ENCODE data around the gene TRIM58. TPM values are rescaled to one million over a fixed set of nuclear protein-coding genes. Genes with fewer than 3 reads are reported as not detected.

Gene TRIM58
- total and polyA plus RNA-seq, 9 donors = 0.13 to 3.2 (median 0.35) TPM

DNA sequence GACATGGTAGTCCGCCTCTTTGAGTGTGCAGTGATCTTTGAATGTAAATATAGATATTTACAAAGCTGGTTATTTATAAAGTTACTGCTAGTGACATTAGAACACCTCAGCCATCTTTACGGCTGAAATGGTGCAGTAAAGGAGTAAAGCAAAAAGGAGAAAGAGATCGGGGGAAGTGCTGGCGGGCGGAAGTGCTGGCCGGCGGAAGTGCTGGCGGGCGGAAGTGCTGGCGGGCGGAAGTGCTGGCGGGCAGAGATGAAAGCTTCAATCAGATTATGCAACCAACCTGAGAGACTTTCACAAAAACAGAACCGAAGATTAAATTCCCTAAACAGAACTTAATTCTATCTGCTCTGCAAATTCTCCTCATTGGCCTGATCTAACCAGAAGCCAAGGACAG lies 31.6 kb upstream of the TRIM58 start:
- TF ChIP-seq, protein P1, sequence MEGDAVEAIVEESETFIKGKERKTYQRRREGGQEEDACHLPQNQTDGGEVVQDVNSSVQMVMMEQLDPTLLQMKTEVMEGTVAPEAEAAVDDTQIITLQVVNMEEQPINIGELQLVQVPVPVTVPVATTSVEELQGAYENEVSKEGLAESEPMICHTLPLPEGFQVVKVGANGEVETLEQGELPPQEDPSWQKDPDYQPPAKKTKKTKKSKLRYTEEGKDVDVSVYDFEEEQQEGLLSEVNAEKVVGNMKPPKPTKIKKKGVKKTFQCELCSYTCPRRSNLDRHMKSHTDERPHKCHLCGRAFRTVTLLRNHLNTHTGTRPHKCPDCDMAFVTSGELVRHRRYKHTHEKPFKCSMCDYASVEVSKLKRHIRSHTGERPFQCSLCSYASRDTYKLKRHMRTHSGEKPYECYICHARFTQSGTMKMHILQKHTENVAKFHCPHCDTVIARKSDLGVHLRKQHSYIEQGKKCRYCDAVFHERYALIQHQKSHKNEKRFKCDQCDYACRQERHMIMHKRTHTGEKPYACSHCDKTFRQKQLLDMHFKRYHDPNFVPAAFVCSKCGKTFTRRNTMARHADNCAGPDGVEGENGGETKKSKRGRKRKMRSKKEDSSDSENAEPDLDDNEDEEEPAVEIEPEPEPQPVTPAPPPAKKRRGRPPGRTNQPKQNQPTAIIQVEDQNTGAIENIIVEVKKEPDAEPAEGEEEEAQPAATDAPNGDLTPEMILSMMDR (IDR thresholded peaks at IDR 0.05) = no peak
- no peak for TF ChIP-seq POLR2A (IDR thresholded peaks at IDR 0.05)
- no peak for TF ChIP-seq EP300 (IDR thresholded peaks at IDR 0.05)
- Histone ChIP-seq H3K4me3 (no peak overlapping the region), H3K9me3 (no peaks in the 10 kb centered on the region), H3K36me3 (no peaks in the 10 kb centered on the region), H3K4me1 (ENCODE audit: insufficient read depth) (no peaks in the 10 kb centered on the region), H3K27me3 (no peaks in the 10 kb centered on the region), H3K27ac (no peak overlapping the region)
- WGBS, 3 donors = 84 to 86% (median 85%) methylated on average over 13 of the region's 13 CpGs
- no peak for DNase-seq
- intact Hi-C loops (cut with DNase I) = no loop called here

DNA sequence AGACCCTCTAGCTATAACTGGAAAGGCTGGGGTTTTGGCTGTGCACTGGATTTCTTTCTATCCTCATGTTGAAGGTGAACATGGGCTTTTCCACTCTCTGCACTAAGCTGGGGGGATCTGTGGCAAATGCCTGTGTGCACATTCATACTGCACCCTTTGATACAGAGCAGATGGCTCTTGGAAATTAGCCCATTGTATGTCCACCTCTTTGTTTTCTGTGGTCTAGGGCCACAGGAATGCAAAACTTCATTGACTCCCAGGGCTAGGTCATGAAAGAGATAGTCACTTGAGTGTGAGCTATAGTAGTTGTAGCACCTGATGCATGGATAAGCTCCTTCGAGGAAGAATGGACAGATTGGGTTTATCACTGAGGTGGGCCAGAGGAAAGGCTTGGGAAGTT lies 27.3 kb upstream of the TRIM58 start:
- no peak overlapping the region for H3K4me3 ChIP-seq
- H3K27ac ChIP-seq = no peak overlapping the region
- DNase-seq = no peak
- H3K9me3 ChIP-seq = no peaks in the 10 kb centered on the region
- intact Hi-C loops (cut with DNase I) = no loop called here
- WGBS, 3 donors = 0 to 37% (median 0%) methylated on average over 1 of the region's 1 CpG
- no peaks in the 10 kb centered on the region for H3K4me1 ChIP-seq (ENCODE audit: insufficient read depth)
- no peak for TF ChIP-seq EP300 (IDR thresholded peaks at IDR 0.05)
- TF ChIP-seq, protein P1 (IDR thresholded peaks at IDR 0.05) = no peak
- TF ChIP-seq POLR2A (IDR thresholded peaks at IDR 0.05) = no peak
- H3K36me3 ChIP-seq = no peaks in the 10 kb centered on the region
- no peaks in the 10 kb centered on the region for H3K27me3 ChIP-seq

DNA sequence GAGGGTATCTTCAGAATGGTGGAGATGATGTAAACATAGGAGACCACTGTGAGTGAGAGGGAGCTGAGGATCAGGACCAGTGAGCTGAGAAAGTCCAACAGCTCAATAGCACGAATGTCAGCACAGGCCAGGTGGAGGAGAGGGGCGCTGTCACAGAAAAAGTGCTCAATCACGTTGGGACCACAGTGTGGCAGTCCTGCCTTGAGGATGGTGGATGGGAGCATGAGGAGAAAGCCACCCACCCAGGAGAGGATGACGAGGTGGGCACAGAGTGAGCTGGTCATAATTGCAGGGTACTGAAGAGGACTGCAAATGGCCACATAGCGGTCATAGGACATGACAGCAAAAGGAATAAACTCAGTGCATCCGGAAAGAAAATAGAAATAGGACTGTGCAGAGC lies 23.4 kb upstream of the TRIM58 start:
- no peaks in the 10 kb centered on the region for H3K27me3 ChIP-seq
- no peaks in the 10 kb centered on the region for H3K4me1 ChIP-seq (ENCODE audit: insufficient read depth)
- H3K4me3 ChIP-seq = no peak overlapping the region
- no peaks in the 10 kb centered on the region for H3K36me3 ChIP-seq
- H3K27ac ChIP-seq = no peak overlapping the region
- no peaks in the 10 kb centered on the region for H3K9me3 ChIP-seq
- intact Hi-C loops (cut with DNase I) = no loop called here
- TF ChIP-seq, protein P1 (IDR thresholded peaks at IDR 0.05) = no peak
- TF ChIP-seq EP300 (IDR thresholded peaks at IDR 0.05) = no peak
- TF ChIP-seq POLR2A (IDR thresholded peaks at IDR 0.05) = no peak
- 61 to 65% (median 63%) methylated on average over 6 of the region's 6 CpGs for WGBS, 3 donors
- no peak for DNase-seq

DNA sequence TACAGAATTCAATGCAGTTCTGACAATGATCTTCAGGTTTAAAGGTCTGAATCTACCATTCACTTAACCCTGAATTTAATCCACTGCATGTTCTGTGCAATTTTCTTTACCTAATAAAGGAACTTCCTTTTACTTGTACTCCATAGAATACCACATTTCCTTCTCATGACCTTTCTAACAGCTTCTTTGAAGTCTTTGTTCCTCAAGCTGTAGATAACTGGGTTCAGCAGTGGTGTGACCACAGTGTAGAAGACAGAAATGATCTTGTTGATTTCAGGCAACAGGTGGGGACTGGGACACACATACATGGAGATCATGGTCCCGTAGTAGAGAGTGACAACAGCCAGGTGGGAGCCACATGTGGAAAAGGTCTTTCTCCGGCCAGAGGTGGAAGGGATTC lies 16.2 kb upstream of the TRIM58 start:
- Histone ChIP-seq H3K27ac (no peak overlapping the region), H3K9me3 (no peaks in the 10 kb centered on the region), H3K4me3 (no peak overlapping the region), H3K36me3 (no peaks in the 10 kb centered on the region), H3K27me3 (no peaks in the 10 kb centered on the region), H3K4me1 (ENCODE audit: insufficient read depth) (no peaks in the 10 kb centered on the region)
- 79 to 89% (median 81%) methylated on average over 2 of the region's 2 CpGs for WGBS, 3 donors
- DNase-seq = no peak
- TF ChIP-seq EP300 (IDR thresholded peaks at IDR 0.05) (no peak), POLR2A (IDR thresholded peaks at IDR 0.05) (no peak)
- TF ChIP-seq, protein P1 (IDR thresholded peaks at IDR 0.05) = no peak
- intact Hi-C loops (cut with DNase I) = no loop called here

DNA sequence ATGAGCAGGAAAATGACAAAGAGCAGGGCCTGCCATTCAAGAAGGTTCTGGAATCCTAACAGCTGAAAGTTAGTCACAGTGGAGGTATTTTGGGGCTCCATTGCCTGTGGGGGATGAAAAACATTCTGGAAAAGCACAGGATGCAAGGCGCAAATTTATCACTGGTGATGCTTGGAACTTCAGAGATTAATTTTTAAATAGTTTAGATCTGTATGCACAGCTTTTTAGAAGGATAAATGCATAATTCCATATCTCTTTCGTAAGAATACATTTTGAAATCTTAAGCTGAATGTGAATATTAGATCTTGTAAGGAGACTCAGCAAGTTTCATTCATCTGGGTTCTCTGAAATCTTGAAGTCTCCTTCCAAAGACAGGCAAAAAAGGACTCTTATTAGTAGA lies 15.2 kb upstream of the TRIM58 start, which contains the start of gene OR11L1:
Gene OR11L1 (minus strand): TSS at position 101 of the 400 bp plus-strand sequence. CDS start 0 bp downstream, at position 101.
- Histone ChIP-seq H3K27ac (no peak within 1 kb of the TSS), H3K4me3 (no peak within 1 kb of the TSS), H3K9me3 (no peaks in the 10 kb centered on the region), H3K4me1 (ENCODE audit: insufficient read depth) (no peaks in the 10 kb centered on the region), H3K36me3 (no peaks in the 10 kb centered on the region), H3K27me3 (no peaks in the 10 kb centered on the region)
- TF ChIP-seq, protein P1 (IDR thresholded peaks at IDR 0.05) = no peak
- TF ChIP-seq EP300 (IDR thresholded peaks at IDR 0.05) = no peak
- TF ChIP-seq POLR2A (IDR thresholded peaks at IDR 0.05) = no peak
- intact Hi-C loops (cut with DNase I) = no loop called here
- no peak for DNase-seq
- 83 to 84% (median 84%) methylated on average over 2 of the region's 2 CpGs for WGBS, 3 donors
